NB4 (cell line): ENCODE measurements around the gene WSB1.

ENCODE experiments used
- MYC ChIP-seq: IDR thresholded peaks from 2 replicates; pipeline ENCODE4 v1.6.1; 2011; ENCODE audit warnings: low read depth, low read length
- TF ChIP-seq, protein P1 (sequence below): IDR thresholded peaks from one replicate; pipeline ENCODE4 v1.5.1; 2012; ENCODE audit warnings: low read depth, low read length
- TF ChIP-seq, protein P2 (sequence below): IDR thresholded peaks from 2 replicates; pipeline ENCODE4 v1.6.1; 2011; ENCODE audit warnings: low read depth, low read length

DNA sequence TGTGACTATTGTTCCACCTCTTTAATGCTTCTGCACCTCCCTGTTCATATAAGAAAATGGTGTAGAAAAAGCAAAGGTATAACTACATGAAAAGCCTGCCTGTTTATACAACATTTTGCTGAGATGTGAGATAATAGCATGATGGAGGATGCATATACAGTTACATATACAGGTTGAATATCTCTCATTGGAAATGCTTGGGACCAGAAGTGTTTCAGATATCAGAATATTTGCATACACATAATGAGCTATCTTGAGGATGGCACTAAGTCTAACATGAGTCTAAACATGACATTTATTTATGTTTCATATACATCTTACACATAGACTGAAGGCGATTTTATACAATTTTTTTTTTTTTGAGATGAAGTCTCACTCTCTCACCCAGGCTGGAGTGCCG is 5.7 kb upstream of the WSB1 start:
- TF ChIP-seq, protein P1, sequence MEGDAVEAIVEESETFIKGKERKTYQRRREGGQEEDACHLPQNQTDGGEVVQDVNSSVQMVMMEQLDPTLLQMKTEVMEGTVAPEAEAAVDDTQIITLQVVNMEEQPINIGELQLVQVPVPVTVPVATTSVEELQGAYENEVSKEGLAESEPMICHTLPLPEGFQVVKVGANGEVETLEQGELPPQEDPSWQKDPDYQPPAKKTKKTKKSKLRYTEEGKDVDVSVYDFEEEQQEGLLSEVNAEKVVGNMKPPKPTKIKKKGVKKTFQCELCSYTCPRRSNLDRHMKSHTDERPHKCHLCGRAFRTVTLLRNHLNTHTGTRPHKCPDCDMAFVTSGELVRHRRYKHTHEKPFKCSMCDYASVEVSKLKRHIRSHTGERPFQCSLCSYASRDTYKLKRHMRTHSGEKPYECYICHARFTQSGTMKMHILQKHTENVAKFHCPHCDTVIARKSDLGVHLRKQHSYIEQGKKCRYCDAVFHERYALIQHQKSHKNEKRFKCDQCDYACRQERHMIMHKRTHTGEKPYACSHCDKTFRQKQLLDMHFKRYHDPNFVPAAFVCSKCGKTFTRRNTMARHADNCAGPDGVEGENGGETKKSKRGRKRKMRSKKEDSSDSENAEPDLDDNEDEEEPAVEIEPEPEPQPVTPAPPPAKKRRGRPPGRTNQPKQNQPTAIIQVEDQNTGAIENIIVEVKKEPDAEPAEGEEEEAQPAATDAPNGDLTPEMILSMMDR, result no peak
- no peak for TF ChIP-seq MYC
- TF ChIP-seq, protein P2, sequence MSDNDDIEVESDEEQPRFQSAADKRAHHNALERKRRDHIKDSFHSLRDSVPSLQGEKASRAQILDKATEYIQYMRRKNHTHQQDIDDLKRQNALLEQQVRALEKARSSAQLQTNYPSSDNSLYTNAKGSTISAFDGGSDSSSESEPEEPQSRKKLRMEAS, result no peak
